ENCODE measurements around the gene SCARF1. TPM values are rescaled to one million over a fixed set of nuclear protein-coding genes. Genes with fewer than 3 reads are reported as not detected.

The SCARF1 gene
- total RNA-seq, 2 donors from 2014 or later: 2.5 to 5.7 TPM

DNA sequence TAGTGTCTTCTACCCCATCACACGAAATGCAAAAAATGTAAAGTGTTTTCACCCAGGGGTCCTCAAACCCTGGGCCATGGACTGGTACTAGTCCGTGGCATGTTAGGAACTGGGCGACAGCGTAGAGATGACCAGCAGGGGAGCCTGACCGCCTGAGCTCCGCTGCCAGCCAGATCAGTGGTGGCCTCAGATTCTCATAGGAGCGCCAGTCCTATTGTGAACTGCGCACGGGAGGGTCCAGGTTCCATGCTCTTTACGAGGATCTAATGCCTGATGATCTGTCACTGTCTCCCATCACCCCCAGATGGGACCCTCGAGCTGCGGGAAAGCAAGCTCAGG, 4.5 kb downstream of the SCARF1 start:
- Mint-ChIP-seq H3K27me3 (no peaks in the 10 kb centered on the region), H3K27ac (peak overlapping the region; percentile 10), H3K36me3 (ENCODE audit: low read depth) (no peaks in the 10 kb centered on the region), H3K4me1 (peaks cover 8% of the 10 kb centered on the region), H3K9me3 (no peaks in the 10 kb centered on the region), H3K4me3 (no peak overlapping the region)
- ATAC-seq (replicated peaks): no peak

GRCh38 chr17:1640329-1641064, 5.0 kb downstream of the SCARF1 start:
- Mint-ChIP-seq H3K27ac (peak overlapping the region; percentile 10), H3K4me1 (peaks cover 8% of the 10 kb centered on the region), H3K36me3 (ENCODE audit: low read depth) (no peaks in the 10 kb centered on the region), H3K9me3 (no peaks in the 10 kb centered on the region), H3K4me3 (no peak overlapping the region), H3K27me3 (no peaks in the 10 kb centered on the region)
- no peak for ATAC-seq (replicated peaks)

GRCh38 chr17:1639549-1640180, 5.9 kb downstream of the SCARF1 start:
- ATAC-seq (replicated peaks): no peak
- Mint-ChIP-seq H3K27ac (no peak overlapping the region), H3K27me3 (no peaks in the 10 kb centered on the region), H3K4me3 (no peak overlapping the region), H3K36me3 (ENCODE audit: low read depth) (no peaks in the 10 kb centered on the region), H3K9me3 (no peaks in the 10 kb centered on the region), H3K4me1 (peaks cover 8% of the 10 kb centered on the region)

DNA sequence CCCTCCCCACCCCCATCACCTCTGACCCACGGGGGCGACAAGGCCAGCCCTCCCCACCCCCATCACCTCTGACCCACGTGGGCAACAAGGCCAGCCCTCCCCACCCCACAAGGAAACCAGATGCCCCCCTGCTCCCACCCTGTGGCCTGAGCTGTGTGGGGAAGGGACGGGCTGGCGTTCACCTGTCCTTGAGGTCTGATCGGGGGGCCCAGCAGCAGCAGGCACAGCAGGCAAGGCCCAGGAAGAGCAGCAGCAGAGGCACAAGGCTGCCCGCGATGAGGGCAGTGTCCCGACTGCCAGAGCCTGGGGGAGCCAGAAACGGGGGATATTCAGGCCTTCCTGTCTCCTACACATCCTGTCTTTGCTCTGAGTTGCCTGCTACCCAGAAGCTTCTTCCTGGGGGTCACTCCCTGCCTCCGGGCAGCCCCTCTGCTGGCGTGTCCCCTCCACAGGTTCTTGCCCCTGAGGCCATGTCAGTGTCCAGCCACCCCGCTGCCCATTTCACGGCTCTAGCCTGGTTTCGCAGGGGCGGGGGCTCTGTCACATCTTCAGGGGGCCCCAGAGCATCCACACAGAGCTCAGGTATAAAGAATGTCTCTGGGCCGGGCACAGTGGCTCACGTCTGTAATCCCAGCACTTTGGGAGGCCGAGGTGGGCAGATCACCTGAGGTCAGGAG, 6.8 kb downstream of the SCARF1 start:
- Mint-ChIP-seq H3K9me3 (no peaks in the 10 kb centered on the region), H3K36me3 (ENCODE audit: low read depth) (no peaks in the 10 kb centered on the region), H3K27me3 (no peaks in the 10 kb centered on the region), H3K4me1 (no peaks in the 10 kb centered on the region), H3K27ac (no peak overlapping the region), H3K4me3 (no peak overlapping the region)
- no peak for ATAC-seq (replicated peaks)

DNA sequence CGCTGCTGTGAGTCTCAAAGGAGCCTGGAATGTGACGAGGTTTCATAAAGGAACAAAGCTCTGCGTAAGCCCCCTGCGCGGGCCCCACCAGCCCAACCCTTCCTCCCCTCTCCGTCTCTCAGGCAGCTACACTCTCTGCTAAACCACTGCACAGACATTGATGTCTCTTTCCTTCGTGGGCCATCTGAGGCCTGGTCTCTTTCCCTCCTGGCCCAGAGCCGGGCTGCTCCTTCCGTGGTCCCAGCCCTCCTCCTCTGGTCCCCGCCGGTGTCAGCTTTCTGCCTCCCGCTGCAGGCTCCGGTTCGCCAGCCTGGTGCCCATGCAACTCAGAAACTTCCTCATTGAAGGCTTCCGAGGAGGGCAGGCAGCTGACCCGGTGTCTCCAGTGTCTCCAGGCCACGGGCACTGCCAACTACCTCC, 7.4 kb downstream of the SCARF1 start:
- no peaks in the 10 kb centered on the region for H3K27me3 Mint-ChIP-seq
- H3K27ac Mint-ChIP-seq: no peak overlapping the region
- H3K36me3 Mint-ChIP-seq (ENCODE audit: low read depth): no peaks in the 10 kb centered on the region
- no peaks in the 10 kb centered on the region for H3K9me3 Mint-ChIP-seq
- ATAC-seq (replicated peaks): no peak
- no peak overlapping the region for H3K4me3 Mint-ChIP-seq
- H3K4me1 Mint-ChIP-seq: no peaks in the 10 kb centered on the region

- H3K27ac Mint-ChIP-seq: no peak overlapping the region
- H3K36me3 Mint-ChIP-seq (ENCODE audit: low read depth): no peaks in the 10 kb centered on the region
- H3K4me3 Mint-ChIP-seq: no peak overlapping the region
- H3K9me3 Mint-ChIP-seq: no peaks in the 10 kb centered on the region
- no peaks in the 10 kb centered on the region for H3K27me3 Mint-ChIP-seq
- no peak for ATAC-seq (replicated peaks)
- no peaks in the 10 kb centered on the region for H3K4me1 Mint-ChIP-seq
Observed at GRCh38 chr17:1636732-1637285, 8.7 kb downstream of the SCARF1 start.

DNA sequence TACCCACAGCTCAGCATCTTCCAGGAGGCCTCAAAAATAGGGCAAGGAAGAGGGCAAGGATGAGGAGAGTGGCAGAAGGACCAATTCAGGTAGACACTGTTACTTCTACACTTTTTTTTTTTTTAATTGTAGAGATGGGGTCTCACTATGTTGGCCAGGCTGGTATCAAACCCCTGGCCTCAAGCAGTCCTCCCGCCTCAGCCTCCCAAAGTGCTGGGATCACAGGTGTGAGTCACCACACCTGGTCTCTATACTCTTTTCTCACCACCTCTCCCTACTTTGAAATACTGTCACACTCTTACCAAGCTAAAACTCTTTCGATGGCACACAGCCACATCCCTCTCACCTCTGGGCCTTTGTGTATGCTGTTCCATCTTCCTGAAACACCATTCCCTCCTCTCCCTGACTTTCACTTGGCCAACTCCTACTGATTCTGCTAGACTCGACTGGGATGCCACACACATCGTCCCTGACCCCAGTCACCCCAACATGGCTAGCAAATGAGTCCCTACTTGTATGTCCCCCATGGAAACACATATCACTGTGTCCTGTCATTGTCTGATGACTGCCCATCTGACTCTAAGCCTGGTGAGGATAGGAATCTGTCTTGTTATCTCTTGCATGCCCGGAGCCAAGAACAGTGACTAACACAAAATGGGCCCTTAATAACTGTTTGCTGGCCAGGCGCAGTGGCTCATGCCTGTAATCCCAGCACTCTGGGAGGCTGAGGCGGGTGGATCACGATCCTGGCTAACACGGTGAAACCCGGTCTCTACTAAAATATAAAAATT, 9.7 kb downstream of the SCARF1 start:
- Mint-ChIP-seq H3K9me3 (no peaks in the 10 kb centered on the region), H3K36me3 (ENCODE audit: low read depth) (no peaks in the 10 kb centered on the region), H3K27ac (no peak overlapping the region), H3K4me3 (no peak overlapping the region), H3K27me3 (no peaks in the 10 kb centered on the region), H3K4me1 (no peaks in the 10 kb centered on the region)
- ATAC-seq (replicated peaks): no peak

- H3K27ac Mint-ChIP-seq: no peak overlapping the region
- H3K4me3 Mint-ChIP-seq: no peak overlapping the region
- H3K36me3 Mint-ChIP-seq (ENCODE audit: low read depth): no peaks in the 10 kb centered on the region
- H3K4me1 Mint-ChIP-seq: no peaks in the 10 kb centered on the region
- no peaks in the 10 kb centered on the region for H3K9me3 Mint-ChIP-seq
- H3K27me3 Mint-ChIP-seq: no peaks in the 10 kb centered on the region
- no peak for ATAC-seq (replicated peaks)
Observed at GRCh38 chr17:1634841-1635650, 10.5 kb downstream of the SCARF1 start.

DNA sequence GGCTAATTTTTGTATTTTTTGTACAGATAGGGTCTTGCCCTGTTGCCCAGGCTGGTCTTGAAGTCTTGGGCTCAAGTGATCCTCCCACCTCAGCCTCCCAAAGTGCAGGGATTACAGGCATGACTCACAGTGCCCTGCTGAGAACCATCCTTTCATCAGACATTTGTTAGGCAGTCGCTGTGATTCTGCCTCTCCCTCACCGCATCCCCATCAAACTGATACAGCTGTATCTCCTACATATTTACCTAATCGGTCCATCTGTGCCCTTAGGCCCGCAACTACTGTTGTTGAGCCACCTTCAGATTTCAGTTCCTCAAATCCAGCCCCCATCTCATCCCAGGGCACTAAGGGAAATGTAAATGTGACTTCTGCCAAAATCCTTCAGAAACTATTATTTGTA, 14.9 kb downstream of the SCARF1 start:
- Mint-ChIP-seq H3K4me3 (peak overlapping the region; percentile 93), H3K9me3 (no peaks in the 10 kb centered on the region), H3K27me3 (peaks cover 10% of the 10 kb centered on the region), H3K36me3 (ENCODE audit: low read depth) (no peaks in the 10 kb centered on the region), H3K27ac (peak overlapping the region; percentile 34), H3K4me1 (no peaks in the 10 kb centered on the region)
- ATAC-seq (replicated peaks): no peak

DNA sequence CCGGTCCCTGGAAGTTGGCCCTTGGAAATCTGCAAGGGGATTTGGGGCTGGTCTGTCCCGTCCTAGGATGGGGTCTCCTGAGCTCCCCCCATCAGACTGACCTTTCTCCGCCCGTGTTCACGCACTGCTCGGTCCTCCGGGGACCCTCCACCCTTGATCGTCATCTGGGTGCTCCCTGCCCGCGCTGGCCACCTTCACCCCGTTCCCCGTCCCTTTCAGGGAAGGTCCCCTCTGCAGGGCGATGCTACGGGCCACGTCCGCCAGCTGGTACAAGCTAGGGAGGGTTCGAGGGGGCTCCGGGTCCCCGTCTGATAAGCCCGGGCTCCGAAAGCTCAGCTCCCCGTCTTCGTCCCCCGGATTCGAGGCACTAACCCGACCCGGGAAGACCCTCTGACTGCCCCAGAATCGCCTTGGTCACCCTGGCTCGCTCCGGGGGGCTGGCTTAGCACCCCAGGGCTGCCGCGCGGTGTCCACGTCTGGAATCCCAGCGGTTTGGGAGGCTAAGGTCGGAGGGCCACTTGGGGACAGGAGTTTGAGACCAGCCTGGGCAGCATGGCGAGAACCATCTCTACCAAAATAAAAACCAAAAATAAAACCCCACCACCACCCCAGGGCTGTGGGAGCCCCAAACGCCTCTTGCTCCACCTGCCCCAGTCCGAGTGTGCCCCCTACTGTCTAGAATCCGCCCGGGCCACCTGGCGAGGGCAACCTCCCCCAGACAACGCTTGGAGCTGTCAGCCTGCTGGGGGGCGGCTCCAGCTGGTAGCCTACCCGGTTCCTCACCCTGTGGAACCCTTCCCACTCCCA, 15.8 kb downstream of the SCARF1 start:
- peak; percentile 51 for ATAC-seq (replicated peaks)
- H3K27me3 Mint-ChIP-seq: peaks cover 10% of the 10 kb centered on the region
- no peaks in the 10 kb centered on the region for H3K9me3 Mint-ChIP-seq
- peak overlapping the region; percentile 34 for H3K27ac Mint-ChIP-seq
- H3K36me3 Mint-ChIP-seq (ENCODE audit: low read depth): no peaks in the 10 kb centered on the region
- no peaks in the 10 kb centered on the region for H3K4me1 Mint-ChIP-seq
- H3K4me3 Mint-ChIP-seq: peak overlapping the region; percentile 93

DNA sequence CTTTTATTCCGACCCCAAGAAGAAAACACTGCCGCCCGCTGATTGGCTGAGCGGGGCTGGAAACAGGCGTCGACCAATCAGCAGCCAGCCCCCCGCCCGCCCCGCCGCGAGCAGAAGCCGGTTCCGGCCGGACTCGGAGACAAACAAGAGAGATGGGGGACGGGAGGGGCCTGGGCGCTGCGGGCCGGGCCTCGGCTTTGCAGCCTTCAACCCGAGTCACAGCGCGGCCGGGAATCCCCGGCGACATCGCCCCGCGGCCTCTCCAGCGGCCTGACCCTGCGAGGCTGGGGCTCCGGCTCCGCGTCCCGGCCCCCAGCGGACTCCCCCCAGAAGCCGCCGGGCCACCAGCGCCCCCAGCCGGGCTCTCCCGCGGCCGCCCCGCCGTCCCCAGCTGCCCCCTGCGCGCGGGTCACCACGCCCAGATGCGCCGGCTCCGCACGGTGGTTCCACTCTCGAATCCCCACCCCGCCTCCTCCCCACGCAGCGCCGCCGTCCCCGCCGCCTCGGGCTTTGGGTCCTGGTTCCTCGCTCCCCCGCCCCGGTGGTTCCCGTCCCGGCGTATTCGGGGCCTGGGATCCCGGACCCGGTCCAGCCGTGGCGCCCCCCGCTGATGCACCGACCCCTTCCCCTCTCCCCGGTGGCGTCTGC, 16.6 kb downstream of the SCARF1 start:
- Mint-ChIP-seq H3K9me3 (no peaks in the 10 kb centered on the region), H3K27ac (peak overlapping the region; percentile 61), H3K4me3 (peak overlapping the region; percentile 93), H3K4me1 (no peaks in the 10 kb centered on the region), H3K27me3 (peaks cover 10% of the 10 kb centered on the region), H3K36me3 (ENCODE audit: low read depth) (no peaks in the 10 kb centered on the region)
- peak; percentile 83 for ATAC-seq (replicated peaks)

DNA sequence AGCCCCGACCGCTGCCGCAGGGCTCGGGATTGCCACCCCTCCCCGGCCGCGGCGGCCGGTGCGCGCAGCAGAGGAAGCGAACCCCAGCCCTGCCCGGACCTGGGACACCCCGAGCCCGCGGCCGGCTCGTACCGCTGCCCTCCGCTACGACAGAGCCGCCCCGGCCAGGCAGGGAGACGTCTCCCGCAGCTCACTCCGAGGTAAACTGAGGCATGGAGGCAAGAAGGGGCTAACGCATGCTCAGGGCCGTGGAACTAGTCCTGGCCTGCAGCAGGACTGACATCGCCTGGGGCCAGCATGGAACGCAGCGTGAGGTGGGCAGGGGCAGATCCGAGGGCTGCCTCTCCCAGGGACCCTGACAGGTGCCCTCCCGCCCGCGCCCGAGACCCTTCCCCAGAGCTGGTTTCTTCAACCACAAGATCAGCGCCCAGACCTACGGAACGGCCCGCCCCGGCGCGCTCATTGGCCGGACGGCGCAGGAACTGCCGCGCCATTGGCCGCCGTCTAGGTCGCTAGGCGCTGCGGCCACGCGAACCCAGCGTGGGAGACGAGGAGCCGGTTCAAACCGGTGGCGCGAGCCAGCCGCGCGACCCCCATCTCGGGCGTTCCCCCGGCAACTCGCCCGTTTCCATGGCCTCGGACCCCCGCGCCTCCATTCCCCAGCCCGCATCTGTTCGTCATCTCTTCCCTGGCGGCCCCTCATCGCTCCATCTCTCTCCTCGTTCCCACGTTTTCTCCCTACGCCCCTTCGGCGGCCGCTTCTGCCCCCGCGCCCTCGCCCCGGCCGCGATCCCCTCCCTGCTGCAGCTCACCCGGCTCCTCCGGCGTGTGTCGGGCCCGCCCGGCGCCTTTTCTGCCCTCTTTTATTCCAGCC, 17.3 kb downstream of the SCARF1 start, which contains the start of gene SLC43A2:
Gene SLC43A2, minus strand, starts transcription at position 853 of the 874 bp plus-strand sequence. CDS start 960 bp downstream, outside the sequence.
- Mint-ChIP-seq H3K27me3 (peaks cover 10% of the 10 kb centered on the region), H3K4me3 (peak within 1 kb of the TSS; percentile 93), H3K36me3 (ENCODE audit: low read depth) (no peaks in the 10 kb centered on the region), H3K27ac (peak within 1 kb of the TSS; percentile 61), H3K9me3 (no peaks in the 10 kb centered on the region), H3K4me1 (no peaks in the 10 kb centered on the region)
- ATAC-seq (replicated peaks): peak; percentile 90
